ENCODE measurements around the gene CARF. TPM values are rescaled to one million over a fixed set of nuclear protein-coding genes. Genes with fewer than 3 reads are reported as not detected.

CARF gene
- total RNA-seq, 1 donor from 2014 or later, result 5.5 TPM

GRCh38 chr2:203021991-203022390, 109.9 kb downstream of the CARF start:
- DNase-seq (ENCODE audit: low read depth), result no peak
- no peak for TF ChIP-seq CTCF (conservative IDR thresholded peaks at IDR 0.05; ENCODE audit: low read depth, low read length)
- no peak overlapping the region for H3K4me3 ChIP-seq (ENCODE audit: low read depth, low read length)

- TF ChIP-seq CTCF (conservative IDR thresholded peaks at IDR 0.05; ENCODE audit: low read depth, low read length), result no peak
- no peak for DNase-seq (ENCODE audit: low read depth)
- no peak overlapping the region for H3K4me3 ChIP-seq (ENCODE audit: low read depth, low read length)
These were observed 110.7 kb downstream of the CARF start for GRCh38 chr2:203022751-203023150.

GRCh38 chr2:203025592-203025991, 113.5 kb downstream of the CARF start:
- H3K4me3 ChIP-seq (ENCODE audit: low read depth, low read length), result no peak overlapping the region
- no peak for TF ChIP-seq CTCF (conservative IDR thresholded peaks at IDR 0.05; ENCODE audit: low read depth, low read length)
- no peak for DNase-seq (ENCODE audit: low read depth)

DNA sequence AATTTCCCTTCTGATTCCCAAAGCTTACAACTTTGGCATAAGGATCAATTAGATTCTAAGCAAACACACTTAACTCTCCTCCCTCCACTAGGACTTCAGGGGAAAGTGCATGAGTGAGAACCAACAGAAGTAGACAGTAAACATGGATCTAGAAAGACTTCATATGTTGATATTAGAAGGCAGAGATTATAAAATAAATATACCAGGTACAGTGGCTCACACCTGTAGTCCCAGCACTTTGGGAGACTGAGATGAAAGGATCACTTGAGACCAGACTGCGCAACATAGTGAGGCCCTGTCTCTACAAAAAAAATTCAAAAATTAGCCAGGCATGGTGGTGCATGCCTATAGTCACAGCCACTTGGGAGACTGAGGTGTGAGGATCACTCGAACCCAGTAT, 118.5 kb downstream of the CARF start:
- no peak overlapping the region for H3K4me3 ChIP-seq (ENCODE audit: low read depth, low read length)
- DNase-seq (ENCODE audit: low read depth), result no peak
- no peak for TF ChIP-seq CTCF (conservative IDR thresholded peaks at IDR 0.05; ENCODE audit: low read depth, low read length)

DNA sequence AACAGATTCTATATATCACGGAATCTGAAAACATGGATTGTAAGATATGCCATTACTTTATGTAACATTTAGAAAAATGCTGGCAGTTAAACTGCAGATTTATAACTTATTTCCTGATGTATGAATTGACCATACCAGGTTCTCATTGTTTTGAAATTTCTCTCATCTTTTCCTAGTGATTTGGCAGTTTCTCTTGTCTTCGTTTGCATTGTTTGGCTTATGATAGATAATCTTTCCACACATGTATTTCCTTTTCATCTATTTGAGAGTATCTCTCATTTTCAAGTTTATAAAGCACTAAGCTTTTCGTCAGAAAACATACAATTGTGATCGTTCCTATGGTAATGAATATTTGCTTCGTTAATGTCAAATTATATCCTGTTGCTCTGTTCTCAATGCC, 118.9 kb downstream of the CARF start:
- H3K4me3 ChIP-seq (ENCODE audit: low read depth, low read length), result no peak overlapping the region
- TF ChIP-seq CTCF (conservative IDR thresholded peaks at IDR 0.05; ENCODE audit: low read depth, low read length), result no peak
- DNase-seq (ENCODE audit: low read depth), result no peak

- no peak for DNase-seq (ENCODE audit: low read depth)
- no peak overlapping the region for H3K4me3 ChIP-seq (ENCODE audit: low read depth, low read length)
- TF ChIP-seq CTCF (conservative IDR thresholded peaks at IDR 0.05; ENCODE audit: low read depth, low read length), result no peak
These were observed 121.3 kb downstream of the CARF start for GRCh38 chr2:203033395-203033794.

DNA sequence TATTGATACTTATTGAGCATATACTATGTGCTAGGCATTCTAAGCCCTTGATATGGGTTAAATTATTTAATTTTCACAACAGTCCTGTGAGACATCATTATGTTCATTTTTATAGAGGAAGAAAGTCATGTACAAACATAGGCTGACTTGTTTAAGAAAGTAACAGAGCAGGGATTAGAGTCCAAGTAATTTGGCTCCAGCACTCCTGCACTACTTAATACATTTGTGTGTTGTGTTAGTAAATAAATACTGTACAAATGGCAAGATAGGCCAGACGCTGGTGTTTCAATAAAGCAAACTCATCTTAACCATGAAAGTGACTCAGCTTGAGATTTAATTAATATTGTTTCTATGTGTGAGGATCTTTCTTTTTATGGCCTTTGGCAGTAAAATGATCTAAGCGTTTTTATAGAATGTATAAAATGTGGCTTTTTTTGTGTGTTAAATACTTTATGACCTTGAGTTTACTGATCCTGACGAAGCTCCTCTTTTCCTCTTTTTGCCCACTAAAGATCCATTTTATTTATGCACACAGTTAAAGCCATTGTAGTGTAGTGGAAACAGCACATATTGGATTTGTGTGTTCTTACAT, 123.9 kb downstream of the CARF start:
- TF ChIP-seq CTCF (conservative IDR thresholded peaks at IDR 0.05; ENCODE audit: low read depth, low read length), result no peak
- H3K4me3 ChIP-seq (ENCODE audit: low read depth, low read length), result no peak overlapping the region
- DNase-seq (ENCODE audit: low read depth), result no peak
